Central memory CD4-positive, alpha-beta T cell (primary cell): ENCODE results near the gene SORT1.
"Not testable (repeated sequence)": the region's sequence is repeated elsewhere in the genome, so short reads cannot be mapped to it uniquely, and the experiment has no call there.

ENCODE experiments used
- DNase-seq: peaks from one replicate; pipeline ENCODE4 v3.0.0; 2022

Gene SORT1

GRCh38 chr1:109335091-109335490 lies 62.6 kb downstream of the SORT1 start:
- DNase-seq = no peak

- DNase-seq = no peak
Measured at GRCh38 chr1:109331113-109331512, 66.6 kb downstream of the SORT1 start.

- DNase-seq = no peak
Measured at GRCh38 chr1:109327285-109327684, 70.4 kb downstream of the SORT1 start.

- DNase-seq = no peak
Measured at GRCh38 chr1:109322974-109323373, 74.7 kb downstream of the SORT1 start.

GRCh38 chr1:109319114-109319513 lies 78.6 kb downstream of the SORT1 start:
- DNase-seq = no peak

- DNase-seq = no peak
Measured at GRCh38 chr1:109316506-109316905, 81.2 kb downstream of the SORT1 start.

GRCh38 chr1:109315288-109315687 lies 82.4 kb downstream of the SORT1 start:
- no peak for DNase-seq

GRCh38 chr1:109314795-109315194 lies 82.9 kb downstream of the SORT1 start:
- no peak for DNase-seq

GRCh38 chr1:109312978-109313775 lies 84.5 kb downstream of the SORT1 start:
- DNase-seq = no peak

- no peak for DNase-seq
Measured at GRCh38 chr1:109312246-109312645, 85.5 kb downstream of the SORT1 start.

- no peak for DNase-seq
Measured at GRCh38 chr1:109309347-109309746, 88.4 kb downstream of the SORT1 start.

- DNase-seq = no peak
Measured at GRCh38 chr1:109307274-109308021, 90.3 kb downstream of the SORT1 start.

GRCh38 chr1:109306832-109307273 lies 90.9 kb downstream of the SORT1 start, which contains the start of gene MYBPHL:
Gene MYBPHL (minus strand): TSS chr1:109307011. CDS start chr1:109306991, 20 bp downstream.
- DNase-seq = no peak

- not testable (repeated sequence) for DNase-seq
Measured at GRCh38 chr1:109305991-109306390, 91.7 kb downstream of the SORT1 start.

GRCh38 chr1:109304226-109304920 lies 93.3 kb downstream of the SORT1 start:
- DNase-seq = no peak

GRCh38 chr1:109301874-109302273 lies 95.8 kb downstream of the SORT1 start:
- DNase-seq = no peak

- DNase-seq = no peak
Measured at GRCh38 chr1:109300650-109301151, 97.0 kb downstream of the SORT1 start.

- DNase-seq = no peak
Measured at GRCh38 chr1:109299558-109300343, 98.0 kb downstream of the SORT1 start.

GRCh38 chr1:109298666-109299557 lies 98.8 kb downstream of the SORT1 start:
- no peak for DNase-seq

GRCh38 chr1:109296782-109297181 lies 100.9 kb downstream of the SORT1 start:
- DNase-seq = no peak
